Activated naive CD4-positive, alpha-beta T cell treated with anti-CD3 and anti-CD28 coated beads, Interleukin-2, amount 50 U/mL, for 24 hours (primary cell): ENCODE measurements around the gene ATAD2B.

Source experiments
- H3K27ac Mint-ChIP-seq: one replicate; pipeline ENCODE4 v1.8.0; 2021; ENCODE audit warnings: mild to moderate bottlenecking, mixed read lengths
- H3K27me3 Mint-ChIP-seq: one replicate; pipeline ENCODE4 v1.8.0; 2021; ENCODE audit warnings: mixed read lengths
- H3K36me3 Mint-ChIP-seq: one replicate; pipeline ENCODE4 v1.8.0; 2021; ENCODE audit warnings: mixed read lengths
- H3K4me1 Mint-ChIP-seq: one replicate; pipeline ENCODE4 v1.8.0; 2021; ENCODE audit warnings: mixed read lengths
- H3K4me3 Mint-ChIP-seq: one replicate; pipeline ENCODE4 v1.8.0; 2021; ENCODE audit warnings: mild to moderate bottlenecking, mixed read lengths
- H3K9me3 Mint-ChIP-seq: one replicate; pipeline ENCODE4 v1.8.0; 2021; ENCODE audit warnings: mixed read lengths

ATAD2B gene

DNA sequence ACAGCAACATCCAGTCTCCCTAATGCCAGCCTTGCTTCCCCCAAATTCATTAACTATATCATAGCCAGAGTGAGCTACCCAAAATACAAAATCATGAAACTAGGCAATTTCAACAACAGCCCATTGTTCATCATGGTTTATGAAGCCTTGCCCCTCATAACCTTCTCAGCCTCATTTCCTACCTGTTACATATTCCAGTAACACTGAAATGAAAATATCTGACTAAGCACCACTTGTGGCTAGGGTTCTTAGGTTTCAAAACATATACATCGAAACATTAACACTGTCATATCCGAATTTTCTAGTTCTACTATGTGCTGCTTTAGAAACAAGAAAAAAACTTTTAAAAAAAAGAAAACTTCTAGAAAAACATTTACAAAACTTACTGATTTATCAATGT, 59.5 kb downstream of the ATAD2B start:
- peaks cover 18% of the 10 kb centered on the region for H3K36me3 Mint-ChIP-seq
- no peaks in the 10 kb centered on the region for H3K9me3 Mint-ChIP-seq
- no peaks in the 10 kb centered on the region for H3K4me1 Mint-ChIP-seq
- H3K27ac Mint-ChIP-seq, result peak overlapping the region; percentile 32
- H3K4me3 Mint-ChIP-seq, result no peak overlapping the region
- no peaks in the 10 kb centered on the region for H3K27me3 Mint-ChIP-seq

- no peaks in the 10 kb centered on the region for H3K27me3 Mint-ChIP-seq
- no peaks in the 10 kb centered on the region for H3K4me1 Mint-ChIP-seq
- no peaks in the 10 kb centered on the region for H3K9me3 Mint-ChIP-seq
- H3K27ac Mint-ChIP-seq, result no peak overlapping the region
- H3K36me3 Mint-ChIP-seq, result peaks cover 14% of the 10 kb centered on the region
- no peak overlapping the region for H3K4me3 Mint-ChIP-seq
Measured at GRCh38 chr2:23862716-23863426, 64.1 kb downstream of the ATAD2B start.

- Mint-ChIP-seq H3K4me1 (no peaks in the 10 kb centered on the region), H3K36me3 (peaks cover 12% of the 10 kb centered on the region), H3K27me3 (no peaks in the 10 kb centered on the region), H3K4me3 (no peak overlapping the region), H3K27ac (no peak overlapping the region), H3K9me3 (no peaks in the 10 kb centered on the region)
Measured at GRCh38 chr2:23861952-23862351, 65.0 kb downstream of the ATAD2B start.

DNA sequence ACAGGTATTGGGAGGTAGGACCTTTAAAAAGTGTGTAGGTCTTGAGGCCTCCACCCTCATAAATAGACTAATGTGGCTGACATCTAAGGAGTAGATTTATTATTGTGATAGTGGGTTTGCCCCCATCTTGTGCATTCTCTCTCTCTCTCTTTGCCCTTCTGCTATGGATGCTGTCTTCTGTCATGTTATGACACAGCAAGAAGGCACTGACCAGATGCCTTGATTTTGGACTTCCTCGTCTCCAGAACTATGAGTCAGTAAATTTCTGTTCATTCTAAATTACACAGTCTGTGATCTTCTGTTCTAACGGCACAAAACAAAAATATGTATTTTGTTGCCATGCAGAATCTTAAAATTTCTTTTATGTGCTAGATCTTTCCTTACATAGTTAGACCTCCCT, 66.9 kb downstream of the ATAD2B start:
- Mint-ChIP-seq H3K27me3 (no peaks in the 10 kb centered on the region), H3K9me3 (no peaks in the 10 kb centered on the region), H3K4me3 (no peak overlapping the region), H3K4me1 (no peaks in the 10 kb centered on the region), H3K36me3 (peaks cover 17% of the 10 kb centered on the region), H3K27ac (no peak overlapping the region)

DNA sequence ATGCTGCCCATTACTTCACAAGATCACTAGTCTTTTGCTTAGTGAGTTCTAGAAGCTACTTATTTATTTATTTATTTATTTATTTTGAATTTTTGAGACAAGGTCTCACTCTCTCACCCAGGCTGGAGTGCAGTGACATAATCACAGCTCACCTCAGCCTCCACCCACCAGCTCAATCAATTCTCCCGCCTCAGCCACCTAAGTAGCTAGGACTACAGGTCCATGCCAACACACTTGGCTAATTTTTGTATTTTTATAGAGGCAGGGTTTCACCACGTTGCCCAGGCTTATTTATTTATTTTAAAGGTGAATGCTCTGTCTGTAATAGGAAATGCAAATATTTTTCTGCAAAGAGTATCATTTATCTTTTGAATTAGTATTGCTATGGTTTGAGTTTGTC, 67.7 kb downstream of the ATAD2B start:
- no peaks in the 10 kb centered on the region for H3K27me3 Mint-ChIP-seq
- H3K27ac Mint-ChIP-seq, result no peak overlapping the region
- no peaks in the 10 kb centered on the region for H3K9me3 Mint-ChIP-seq

DNA sequence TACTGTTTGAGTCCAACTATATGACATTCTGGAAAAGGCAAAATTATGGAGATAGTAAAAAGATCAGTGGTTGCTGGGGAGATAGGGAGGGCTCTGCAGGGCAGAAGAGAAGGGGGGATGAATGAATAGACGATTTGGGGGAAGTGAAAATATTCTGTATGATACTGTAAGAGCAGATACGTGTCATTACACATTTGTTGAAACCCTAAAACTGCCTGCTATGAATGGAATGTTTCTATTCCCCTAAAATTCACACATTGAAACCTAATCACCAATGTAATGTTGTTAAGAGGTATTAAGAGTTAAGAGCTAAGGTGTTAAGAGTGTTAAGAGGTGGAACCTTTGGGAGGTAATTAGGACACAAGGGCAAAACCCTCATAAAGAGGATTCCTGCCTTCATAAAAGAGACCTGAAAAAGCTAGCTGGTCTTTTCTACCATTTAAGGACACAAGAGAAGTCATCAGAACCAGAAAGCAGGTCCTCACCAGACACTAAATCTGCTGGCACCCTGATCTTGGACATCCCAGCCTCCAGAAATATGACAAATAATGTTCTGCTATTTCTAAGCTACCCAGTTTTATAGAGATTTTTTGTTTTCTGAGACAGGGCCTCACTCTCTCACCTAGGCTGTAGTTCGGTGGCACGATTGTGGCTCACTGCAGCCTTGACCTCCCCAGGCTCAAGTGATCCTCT, 76.2 kb downstream of the ATAD2B start:
- H3K4me1 Mint-ChIP-seq, result peaks cover 13% of the 10 kb centered on the region
- no peaks in the 10 kb centered on the region for H3K27me3 Mint-ChIP-seq
- no peaks in the 10 kb centered on the region for H3K9me3 Mint-ChIP-seq
- H3K4me3 Mint-ChIP-seq, result no peak overlapping the region
- H3K36me3 Mint-ChIP-seq, result peaks cover 9% of the 10 kb centered on the region
- no peak overlapping the region for H3K27ac Mint-ChIP-seq

More for the DNA sequence above, 67.7 kb downstream of the ATAD2B start:
- H3K4me3 Mint-ChIP-seq, result no peak overlapping the region
- peaks cover 15% of the 10 kb centered on the region for H3K36me3 Mint-ChIP-seq
- no peaks in the 10 kb centered on the region for H3K4me1 Mint-ChIP-seq

DNA sequence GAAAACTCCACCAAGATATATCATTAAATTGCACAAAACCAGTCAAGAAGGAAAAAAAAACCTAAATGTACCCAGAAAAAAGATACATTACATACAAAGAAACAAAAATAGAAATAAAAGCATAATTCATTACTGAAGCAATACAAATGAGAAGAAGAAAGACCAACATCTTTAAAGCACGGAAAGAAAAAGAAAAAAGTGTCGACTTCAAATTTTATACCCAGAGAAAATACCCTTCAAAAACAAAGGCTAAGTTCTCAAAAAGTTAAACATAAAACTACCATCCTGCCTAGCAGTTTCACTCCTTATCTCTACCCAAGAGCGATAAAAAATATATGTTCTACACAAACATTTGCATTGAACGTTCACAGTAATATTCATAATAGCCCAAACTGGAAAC, 82.0 kb downstream of the ATAD2B start:
- Mint-ChIP-seq H3K4me3 (no peak overlapping the region), H3K36me3 (peaks cover 26% of the 10 kb centered on the region), H3K4me1 (peaks cover 16% of the 10 kb centered on the region), H3K9me3 (peaks cover 5% of the 10 kb centered on the region), H3K27me3 (no peaks in the 10 kb centered on the region), H3K27ac (peak overlapping the region; percentile 23)

DNA sequence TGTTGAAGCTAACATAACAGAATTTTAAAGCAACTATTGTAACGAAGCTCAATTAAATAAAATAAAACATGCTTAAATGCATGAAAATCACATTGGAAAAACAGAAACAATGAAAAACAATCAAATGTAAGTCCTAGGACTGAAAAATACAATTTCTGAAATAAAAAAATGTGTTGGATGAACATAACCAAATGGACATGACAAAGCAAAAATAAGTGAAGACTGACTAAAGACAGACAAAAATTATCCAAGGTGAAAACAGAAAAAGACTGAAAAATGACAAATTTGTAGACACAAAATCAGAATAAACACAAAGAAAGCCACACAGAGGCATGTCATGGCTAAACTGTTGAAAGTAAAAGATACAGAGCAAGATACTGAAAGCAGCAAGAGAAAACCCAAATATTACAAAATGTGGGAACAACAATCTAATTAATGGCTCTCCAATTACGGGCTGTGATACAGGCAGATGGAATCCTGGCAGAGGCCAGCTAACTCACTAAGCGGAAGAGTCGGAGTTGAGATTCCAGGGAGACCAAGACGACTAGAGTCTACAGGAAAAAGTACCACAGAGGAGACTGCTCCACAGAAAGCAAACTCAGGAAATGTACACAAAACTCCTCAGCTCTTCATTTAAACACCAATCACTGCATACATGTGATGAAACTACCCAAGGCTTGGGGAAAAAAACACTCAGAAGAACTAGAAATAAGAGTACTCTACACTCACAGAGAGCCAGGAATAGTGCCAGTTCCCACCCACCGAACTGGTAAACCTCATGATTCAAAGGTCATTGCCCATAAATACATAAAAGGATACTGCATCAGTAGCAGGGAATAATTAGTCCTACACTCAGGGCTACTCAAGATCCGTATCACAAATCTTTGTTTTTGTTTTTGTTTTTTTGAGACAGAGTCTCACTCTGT, 83.6 kb downstream of the ATAD2B start:
- peaks cover 26% of the 10 kb centered on the region for H3K36me3 Mint-ChIP-seq
- peaks cover 16% of the 10 kb centered on the region for H3K4me1 Mint-ChIP-seq
- no peaks in the 10 kb centered on the region for H3K27me3 Mint-ChIP-seq
- no peak overlapping the region for H3K4me3 Mint-ChIP-seq
- H3K9me3 Mint-ChIP-seq, result peaks cover 5% of the 10 kb centered on the region
- H3K27ac Mint-ChIP-seq, result no peak overlapping the region

GRCh38 chr2:23839919-23840578, 86.9 kb downstream of the ATAD2B start:
- H3K36me3 Mint-ChIP-seq, result peaks cover 26% of the 10 kb centered on the region
- no peak overlapping the region for H3K27ac Mint-ChIP-seq
- no peak overlapping the region for H3K4me3 Mint-ChIP-seq
- H3K27me3 Mint-ChIP-seq, result no peaks in the 10 kb centered on the region
- H3K9me3 Mint-ChIP-seq, result peaks cover 5% of the 10 kb centered on the region
- H3K4me1 Mint-ChIP-seq, result peaks cover 19% of the 10 kb centered on the region

DNA sequence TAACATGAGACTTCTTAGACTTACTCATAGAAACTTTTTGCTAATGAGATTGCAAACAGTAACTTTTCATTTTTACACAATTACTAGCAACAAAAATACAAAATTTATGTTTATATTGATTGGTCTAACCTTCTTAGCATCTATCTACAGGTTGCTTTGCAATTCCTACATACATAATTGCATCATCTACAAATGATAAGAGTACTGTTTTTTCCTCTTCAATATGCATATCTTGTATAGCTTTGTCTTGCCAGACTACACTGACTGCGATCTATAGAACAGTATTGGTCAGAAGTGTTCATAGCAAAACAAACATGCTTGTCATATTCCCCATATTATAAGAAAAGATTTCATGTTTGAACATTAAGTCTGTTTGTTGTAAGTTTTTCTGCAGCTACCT, 87.9 kb downstream of the ATAD2B start:
- peaks cover 17% of the 10 kb centered on the region for H3K36me3 Mint-ChIP-seq
- H3K27ac Mint-ChIP-seq, result no peak overlapping the region
- H3K4me3 Mint-ChIP-seq, result no peak overlapping the region
- H3K27me3 Mint-ChIP-seq, result no peaks in the 10 kb centered on the region
- peaks cover 14% of the 10 kb centered on the region for H3K4me1 Mint-ChIP-seq
- peaks cover 5% of the 10 kb centered on the region for H3K9me3 Mint-ChIP-seq

GRCh38 chr2:23838581-23838980, 88.3 kb downstream of the ATAD2B start:
- peaks cover 14% of the 10 kb centered on the region for H3K4me1 Mint-ChIP-seq
- no peaks in the 10 kb centered on the region for H3K27me3 Mint-ChIP-seq
- H3K36me3 Mint-ChIP-seq, result peaks cover 17% of the 10 kb centered on the region
- no peak overlapping the region for H3K4me3 Mint-ChIP-seq
- no peak overlapping the region for H3K27ac Mint-ChIP-seq
- peaks cover 5% of the 10 kb centered on the region for H3K9me3 Mint-ChIP-seq

GRCh38 chr2:23837871-23838270, 89.1 kb downstream of the ATAD2B start:
- Mint-ChIP-seq H3K27ac (no peak overlapping the region), H3K4me1 (peaks cover 7% of the 10 kb centered on the region), H3K9me3 (peaks cover 5% of the 10 kb centered on the region), H3K27me3 (no peaks in the 10 kb centered on the region), H3K4me3 (no peak overlapping the region), H3K36me3 (peaks cover 13% of the 10 kb centered on the region)

- Mint-ChIP-seq H3K36me3 (peaks cover 11% of the 10 kb centered on the region), H3K4me1 (peaks cover 4% of the 10 kb centered on the region), H3K27me3 (no peaks in the 10 kb centered on the region), H3K27ac (no peak overlapping the region), H3K9me3 (peaks cover 5% of the 10 kb centered on the region), H3K4me3 (no peak overlapping the region)
Measured at GRCh38 chr2:23836971-23837565, 89.9 kb downstream of the ATAD2B start.

- Mint-ChIP-seq H3K4me1 (peaks cover 9% of the 10 kb centered on the region), H3K27ac (no peak overlapping the region), H3K4me3 (no peak overlapping the region), H3K27me3 (no peaks in the 10 kb centered on the region), H3K36me3 (peaks cover 9% of the 10 kb centered on the region), H3K9me3 (peaks cover 5% of the 10 kb centered on the region)
Measured at GRCh38 chr2:23836505-23836904, 90.4 kb downstream of the ATAD2B start.

DNA sequence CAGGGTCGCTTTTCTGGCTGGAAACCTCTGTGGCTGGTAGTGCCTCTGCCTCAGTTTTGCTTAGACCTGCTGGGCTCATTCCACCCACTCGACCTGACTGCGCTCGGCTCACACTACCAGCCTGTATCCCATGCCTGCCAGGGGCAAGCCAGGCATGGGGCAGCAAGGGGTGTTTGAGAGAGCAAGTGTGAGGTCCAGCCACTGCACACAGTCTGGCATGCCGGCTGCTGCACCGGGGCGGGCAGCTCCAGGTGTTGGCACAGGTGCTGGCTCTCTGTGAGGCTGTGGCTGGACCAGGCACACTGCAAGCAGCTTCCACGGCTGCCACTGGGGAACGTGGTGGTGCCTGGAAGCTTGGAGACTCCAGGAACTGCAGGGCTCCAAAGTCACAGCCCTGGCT, 90.9 kb downstream of the ATAD2B start:
- no peaks in the 10 kb centered on the region for H3K27me3 Mint-ChIP-seq
- peaks cover 9% of the 10 kb centered on the region for H3K4me1 Mint-ChIP-seq
- peaks cover 5% of the 10 kb centered on the region for H3K9me3 Mint-ChIP-seq
- H3K36me3 Mint-ChIP-seq, result peaks cover 9% of the 10 kb centered on the region
- H3K4me3 Mint-ChIP-seq, result no peak overlapping the region
- H3K27ac Mint-ChIP-seq, result no peak overlapping the region
